ENCODE data around the gene PKHD1. TPM values are rescaled to one million over a fixed set of nuclear protein-coding genes. Genes with fewer than 3 reads are reported as not detected.

The PKHD1 gene
- total RNA-seq, 4 donors from 2014 or later = 0.11 to 0.68 (median 0.42) TPM

GRCh38 chr6:51768087-51768486 is 319.3 kb downstream of the PKHD1 start:
- no peaks in the 10 kb centered on the region for H3K4me1 ChIP-seq
- no peaks in the 10 kb centered on the region for H3K9me3 ChIP-seq
- no peaks in the 10 kb centered on the region for H3K36me3 ChIP-seq
- H3K27ac ChIP-seq = no peak overlapping the region
- TF ChIP-seq POLR2AphosphoS5 (IDR thresholded peaks at IDR 0.05) = no peak
- no peak for TF ChIP-seq EP300 (IDR thresholded peaks at IDR 0.05)
- TF ChIP-seq CTCF (IDR thresholded peaks at IDR 0.05) = no peak
- no peak for TF ChIP-seq POLR2A (IDR thresholded peaks at IDR 0.05)
- DNase-seq (ENCODE audit: low spot score in 2 of 2) = no peak
- H3K27me3 ChIP-seq = no peaks in the 10 kb centered on the region
- H3K4me3 ChIP-seq = no peak overlapping the region

GRCh38 chr6:51765230-51765629 is 322.2 kb downstream of the PKHD1 start:
- Histone ChIP-seq H3K4me1 (no peaks in the 10 kb centered on the region), H3K9me3 (no peaks in the 10 kb centered on the region), H3K27ac (no peak overlapping the region), H3K4me3 (no peak overlapping the region), H3K36me3 (no peaks in the 10 kb centered on the region), H3K27me3 (no peaks in the 10 kb centered on the region)
- no peak for DNase-seq (ENCODE audit: low spot score in 2 of 2)
- WGBS = 100% methylated on average over 1 of the region's 1 CpG
- TF ChIP-seq POLR2AphosphoS5 (IDR thresholded peaks at IDR 0.05) = no peak
- no peak for TF ChIP-seq EP300 (IDR thresholded peaks at IDR 0.05)
- TF ChIP-seq CTCF (IDR thresholded peaks at IDR 0.05) = no peak
- no peak for TF ChIP-seq POLR2A (IDR thresholded peaks at IDR 0.05)

GRCh38 chr6:51753635-51754034 is 333.8 kb downstream of the PKHD1 start:
- 53% methylated on average over 6 of the region's 6 CpGs for WGBS
- TF ChIP-seq POLR2A (IDR thresholded peaks at IDR 0.05) = no peak
- TF ChIP-seq POLR2AphosphoS5 (IDR thresholded peaks at IDR 0.05) = no peak
- peak in 1 of 2 donors; percentile 13 for TF ChIP-seq CTCF (IDR thresholded peaks at IDR 0.05)
- no peak for DNase-seq (ENCODE audit: low spot score in 2 of 2)

GRCh38 chr6:51743999-51744398 is 343.4 kb downstream of the PKHD1 start:
- no peaks in the 10 kb centered on the region for H3K36me3 ChIP-seq
- no peaks in the 10 kb centered on the region for H3K4me1 ChIP-seq
- no peak for DNase-seq (ENCODE audit: low spot score in 2 of 2)
- 89% methylated on average over 2 of the region's 2 CpGs for WGBS
- TF ChIP-seq POLR2A (IDR thresholded peaks at IDR 0.05) = no peak
- no peak for TF ChIP-seq POLR2AphosphoS5 (IDR thresholded peaks at IDR 0.05)
- TF ChIP-seq EP300 (IDR thresholded peaks at IDR 0.05) = no peak
- TF ChIP-seq CTCF (IDR thresholded peaks at IDR 0.05) = no peak
- no peaks in the 10 kb centered on the region for H3K9me3 ChIP-seq
- no peak overlapping the region for H3K27ac ChIP-seq
- no peak overlapping the region for H3K4me3 ChIP-seq
- H3K27me3 ChIP-seq = no peaks in the 10 kb centered on the region

More at GRCh38 chr6:51753635-51754034, 333.8 kb downstream of the PKHD1 start:
- Histone ChIP-seq H3K4me1 (no peaks in the 10 kb centered on the region), H3K27me3 (no peaks in the 10 kb centered on the region), H3K27ac (no peak overlapping the region), H3K4me3 (no peak overlapping the region), H3K36me3 (no peaks in the 10 kb centered on the region), H3K9me3 (no peaks in the 10 kb centered on the region)

GRCh38 chr6:51740658-51741057 is 346.8 kb downstream of the PKHD1 start:
- Histone ChIP-seq H3K4me1 (no peaks in the 10 kb centered on the region), H3K4me3 (no peak overlapping the region), H3K27ac (no peak overlapping the region), H3K36me3 (no peaks in the 10 kb centered on the region), H3K9me3 (no peaks in the 10 kb centered on the region), H3K27me3 (no peaks in the 10 kb centered on the region)
- TF ChIP-seq POLR2AphosphoS5 (IDR thresholded peaks at IDR 0.05) = no peak
- no peak for TF ChIP-seq POLR2A (IDR thresholded peaks at IDR 0.05)
- no peak for TF ChIP-seq EP300 (IDR thresholded peaks at IDR 0.05)
- no peak for TF ChIP-seq CTCF (IDR thresholded peaks at IDR 0.05)
- 55% methylated on average over 2 of the region's 2 CpGs for WGBS
- DNase-seq (ENCODE audit: low spot score in 2 of 2) = no peak

All from suprapubic skin (tissue), 4 donors.